Muscle layer of colon (tissue), 2 donors: ENCODE data around the gene NRG4.
"Not testable (repeated sequence)": the region's sequence is repeated elsewhere in the genome, so short reads cannot be mapped to it uniquely, and the experiment has no call there.

Experiments
- H3K27ac ChIP-seq: one replicate; pipeline ENCODE4 v1.7.0; 2013; ENCODE audit warnings: low read depth, mild to moderate bottlenecking, low read length, moderate library complexity
- H3K27me3 ChIP-seq, 2 donors: one replicate each; pipeline ENCODE4 v1.7.0; 2013; ENCODE audit warnings: low read length in 2 of 2, mild to moderate bottlenecking in 2 of 2; ENCODE audit not compliant: insufficient read depth in 2 of 2, control insufficient read depth in 1 of 2
- H3K36me3 ChIP-seq: one replicate; pipeline ENCODE4 v1.7.0; 2013; ENCODE audit warnings: mild to moderate bottlenecking, low read length; ENCODE audit not compliant: insufficient read depth
- H3K4me1 ChIP-seq: one replicate; pipeline ENCODE4 v1.7.0; 2013; ENCODE audit warnings: mild to moderate bottlenecking, low read length; ENCODE audit not compliant: insufficient read depth
- H3K4me3 ChIP-seq, 2 donors: one replicate each; pipeline ENCODE4 v1.7.0; 2013; ENCODE audit warnings: low read length in 2 of 2, low read depth in 1 of 2, mild to moderate bottlenecking in 1 of 2, moderate library complexity in 1 of 2
- H3K9ac ChIP-seq: one replicate; pipeline ENCODE4 v1.7.0; 2013; ENCODE audit warnings: low read length
- H3K9me3 ChIP-seq: one replicate; pipeline ENCODE4 v1.7.0; 2013; ENCODE audit warnings: mild to moderate bottlenecking, low read length
- donor health status: abdominal sarcoma.
- donor health status: Adenocarcinoma of cecum.

The NRG4 gene

GRCh38 chr15:75989045-75989444 is 23.2 kb downstream of the NRG4 start:
- Histone ChIP-seq H3K9me3 (no peaks in the 10 kb centered on the region), H3K4me3 (no peak overlapping the region), H3K9ac (no peak overlapping the region), H3K4me1 (no peaks in the 10 kb centered on the region), H3K36me3 (no peaks in the 10 kb centered on the region), H3K27ac (no peak overlapping the region), H3K27me3 (no peaks in the 10 kb centered on the region)

GRCh38 chr15:75985971-75986370 is 26.3 kb downstream of the NRG4 start:
- no peak overlapping the region for H3K27ac ChIP-seq
- H3K27me3 ChIP-seq = no peaks in the 10 kb centered on the region
- no peak overlapping the region for H3K4me3 ChIP-seq
- no peaks in the 10 kb centered on the region for H3K36me3 ChIP-seq
- H3K9ac ChIP-seq = no peak overlapping the region
- H3K4me1 ChIP-seq = no peaks in the 10 kb centered on the region
- no peaks in the 10 kb centered on the region for H3K9me3 ChIP-seq

GRCh38 chr15:75984706-75985105 is 27.5 kb downstream of the NRG4 start:
- H3K27me3 ChIP-seq, H3K4me1 ChIP-seq, H3K36me3 ChIP-seq, H3K27ac ChIP-seq, H3K9ac ChIP-seq, H3K9me3 ChIP-seq, H3K4me3 ChIP-seq: not testable (repeated sequence)

- no peaks in the 10 kb centered on the region for H3K9me3 ChIP-seq
- H3K36me3 ChIP-seq = no peaks in the 10 kb centered on the region
- H3K9ac ChIP-seq = no peak overlapping the region
- H3K4me3 ChIP-seq = no peak overlapping the region
- no peaks in the 10 kb centered on the region for H3K27me3 ChIP-seq
- H3K27ac ChIP-seq = no peak overlapping the region
- no peaks in the 10 kb centered on the region for H3K4me1 ChIP-seq
Measured at GRCh38 chr15:75982468-75982867, 29.8 kb downstream of the NRG4 start.

GRCh38 chr15:75981149-75981815 is 30.9 kb downstream of the NRG4 start:
- no peaks in the 10 kb centered on the region for H3K27me3 ChIP-seq
- no peak overlapping the region for H3K4me3 ChIP-seq
- no peaks in the 10 kb centered on the region for H3K4me1 ChIP-seq
- H3K27ac ChIP-seq = no peak overlapping the region
- no peaks in the 10 kb centered on the region for H3K9me3 ChIP-seq
- H3K9ac ChIP-seq = no peak overlapping the region
- H3K36me3 ChIP-seq = no peaks in the 10 kb centered on the region

GRCh38 chr15:75976766-75977165 is 35.5 kb downstream of the NRG4 start:
- not testable (repeated sequence) for H3K4me1 ChIP-seq, H3K9ac ChIP-seq, H3K27me3 ChIP-seq, H3K27ac ChIP-seq, H3K36me3 ChIP-seq, H3K4me3 ChIP-seq, H3K9me3 ChIP-seq

- Histone ChIP-seq H3K9ac (no peak overlapping the region), H3K27me3 (no peaks in the 10 kb centered on the region), H3K9me3 (no peaks in the 10 kb centered on the region), H3K4me3 (no peak overlapping the region), H3K27ac (no peak overlapping the region), H3K4me1 (no peaks in the 10 kb centered on the region), H3K36me3 (no peaks in the 10 kb centered on the region)
Measured at GRCh38 chr15:75966073-75966472, 46.2 kb downstream of the NRG4 start.

- no peaks in the 10 kb centered on the region for H3K9me3 ChIP-seq
- H3K4me1 ChIP-seq = no peaks in the 10 kb centered on the region
Measured at GRCh38 chr15:75961331-75961730, 50.9 kb downstream of the NRG4 start.

GRCh38 chr15:75955720-75956119 is 56.5 kb downstream of the NRG4 start:
- no peaks in the 10 kb centered on the region for H3K4me1 ChIP-seq
- no peaks in the 10 kb centered on the region for H3K27me3 ChIP-seq
- H3K27ac ChIP-seq = no peak overlapping the region
- no peak overlapping the region for H3K9ac ChIP-seq
- no peaks in the 10 kb centered on the region for H3K36me3 ChIP-seq
- no peaks in the 10 kb centered on the region for H3K9me3 ChIP-seq
- H3K4me3 ChIP-seq = no peak overlapping the region

More at GRCh38 chr15:75961331-75961730, 50.9 kb downstream of the NRG4 start:
- Histone ChIP-seq H3K4me3 (no peak overlapping the region), H3K27me3 (no peaks in the 10 kb centered on the region), H3K9ac (no peak overlapping the region), H3K27ac (no peak overlapping the region), H3K36me3 (no peaks in the 10 kb centered on the region)

GRCh38 chr15:75952525-75952924 is 59.7 kb downstream of the NRG4 start:
- no peaks in the 10 kb centered on the region for H3K4me1 ChIP-seq
- no peaks in the 10 kb centered on the region for H3K36me3 ChIP-seq
- H3K9ac ChIP-seq = no peak overlapping the region
- H3K4me3 ChIP-seq = no peak overlapping the region
- H3K27ac ChIP-seq = no peak overlapping the region
- no peaks in the 10 kb centered on the region for H3K27me3 ChIP-seq
- no peaks in the 10 kb centered on the region for H3K9me3 ChIP-seq

- Histone ChIP-seq H3K9ac (no peak overlapping the region), H3K4me1 (no peaks in the 10 kb centered on the region), H3K4me3 (no peak overlapping the region), H3K36me3 (no peaks in the 10 kb centered on the region), H3K9me3 (no peaks in the 10 kb centered on the region), H3K27me3 (no peaks in the 10 kb centered on the region), H3K27ac (no peak overlapping the region)
Measured at GRCh38 chr15:75948761-75949296, 63.4 kb downstream of the NRG4 start.

GRCh38 chr15:75947092-75947491 is 65.1 kb downstream of the NRG4 start:
- Histone ChIP-seq H3K4me1 (no peaks in the 10 kb centered on the region), H3K27ac (no peak overlapping the region), H3K9ac (no peak overlapping the region)

More at GRCh38 chr15:75947092-75947491, 65.1 kb downstream of the NRG4 start:
- Histone ChIP-seq H3K9me3 (no peaks in the 10 kb centered on the region), H3K27me3 (no peaks in the 10 kb centered on the region), H3K36me3 (no peaks in the 10 kb centered on the region), H3K4me3 (no peak overlapping the region)
